ACC112 (cell line): ENCODE results near the gene TMTC3.
"Not testable (repeated sequence)": the region's sequence is repeated elsewhere in the genome, so short reads cannot be mapped to it uniquely, and the experiment has no call there.

Experiments used
- H2AFZ ChIP-seq: fragments of 200-600 bp; sonication (generic); one replicate; pipeline ENCODE4 v1.6.0; 2017; ENCODE audit warnings: antibody characterized with exemption, low read length; ENCODE audit not compliant: unreplicated experiment
- H3K27ac ChIP-seq: fragments of 200-600 bp; sonication (generic); 2 replicates; pipeline ENCODE4 v1.5.1; 2014; ENCODE audit warnings: low read depth, mild to moderate bottlenecking, antibody characterized with exemption, low read length, moderate library complexity
- H3K27me3 ChIP-seq: fragments of 200-600 bp; sonication (generic); 2 replicates; pipeline ENCODE4 v1.6.1; 2014; ENCODE audit warnings: mild to moderate bottlenecking, antibody characterized with exemption, low read length, moderate library complexity, mixed read lengths; ENCODE audit not compliant: insufficient read depth
- H3K36me3 ChIP-seq: fragments of 200-600 bp; sonication (generic); 2 replicates; pipeline ENCODE4 v1.6.1; 2016; ENCODE audit warnings: mild to moderate bottlenecking, antibody characterized with exemption, low read length, moderate library complexity, mixed read lengths; ENCODE audit not compliant: insufficient read depth
- H3K4me1 ChIP-seq: fragments of 200-600 bp; sonication (generic); one replicate; pipeline ENCODE4 v1.6.1; 2016; ENCODE audit warnings: low read length, mixed read lengths; ENCODE audit not compliant: insufficient read depth, unreplicated experiment, control insufficient read depth
- H3K4me3 ChIP-seq: fragments of 200-600 bp; sonication (generic); 2 replicates; pipeline ENCODE4 v1.5.1; 2014; ENCODE audit warnings: mild to moderate bottlenecking, low read depth, low read length
- H3K79me2 ChIP-seq: fragments of 200-600 bp; sonication (generic); one replicate; pipeline ENCODE4 v1.6.0; 2016; ENCODE audit warnings: low read length; ENCODE audit not compliant: control insufficient read depth, unreplicated experiment, insufficient read depth

Gene TMTC3

DNA sequence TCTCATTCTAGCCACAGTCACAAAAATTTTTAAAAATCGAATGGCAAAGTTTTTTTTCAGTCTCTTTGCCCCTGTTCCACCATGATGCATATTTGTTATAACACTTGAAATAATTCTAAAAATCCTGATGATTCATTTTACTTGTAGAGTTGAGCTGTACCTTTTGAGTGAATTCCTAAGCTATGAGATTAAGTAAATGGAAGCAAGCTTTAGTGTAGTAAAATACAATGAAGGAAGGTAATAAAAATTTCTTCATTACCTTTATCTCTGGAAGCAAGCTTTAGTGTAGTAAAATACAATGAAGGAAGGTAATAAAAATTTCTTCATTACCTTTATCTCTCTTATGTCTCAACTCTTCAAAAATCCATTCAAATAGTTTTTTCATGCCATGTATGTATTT lies 46.1 kb downstream of the TMTC3 start:
- H2AFZ ChIP-seq, result no peak overlapping the region
- H3K79me2 ChIP-seq, result no peaks in the 10 kb centered on the region
- H3K27ac ChIP-seq, result peak overlapping the region; percentile 33; the same call in 1 of the 2 replicates
- peaks cover 18% of the 10 kb centered on the region for H3K4me1 ChIP-seq
- no peak overlapping the region for H3K4me3 ChIP-seq
- H3K36me3 ChIP-seq, result peaks cover 15% of the 10 kb centered on the region
- H3K27me3 ChIP-seq, result no peaks in the 10 kb centered on the region

DNA sequence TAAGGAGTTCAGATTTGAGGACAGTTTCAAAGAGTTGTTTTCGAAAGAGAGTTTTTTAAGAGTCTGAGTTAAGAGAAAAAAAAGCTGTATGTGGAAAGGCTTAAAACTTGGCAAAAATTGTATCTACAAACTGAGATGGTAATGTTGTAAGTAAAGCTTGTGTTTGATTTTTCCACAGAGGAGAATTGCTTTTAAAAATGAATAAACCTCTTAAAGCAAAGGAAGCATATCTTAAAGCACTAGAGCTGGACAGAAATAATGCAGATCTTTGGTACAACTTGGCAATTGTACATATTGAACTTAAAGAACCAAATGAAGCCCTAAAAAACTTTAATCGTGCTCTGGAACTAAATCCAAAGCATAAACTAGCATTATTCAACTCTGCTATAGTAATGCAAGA lies 50.3 kb downstream of the TMTC3 start:
- peaks cover 30% of the 10 kb centered on the region for H3K36me3 ChIP-seq
- H2AFZ ChIP-seq, result no peak overlapping the region

DNA sequence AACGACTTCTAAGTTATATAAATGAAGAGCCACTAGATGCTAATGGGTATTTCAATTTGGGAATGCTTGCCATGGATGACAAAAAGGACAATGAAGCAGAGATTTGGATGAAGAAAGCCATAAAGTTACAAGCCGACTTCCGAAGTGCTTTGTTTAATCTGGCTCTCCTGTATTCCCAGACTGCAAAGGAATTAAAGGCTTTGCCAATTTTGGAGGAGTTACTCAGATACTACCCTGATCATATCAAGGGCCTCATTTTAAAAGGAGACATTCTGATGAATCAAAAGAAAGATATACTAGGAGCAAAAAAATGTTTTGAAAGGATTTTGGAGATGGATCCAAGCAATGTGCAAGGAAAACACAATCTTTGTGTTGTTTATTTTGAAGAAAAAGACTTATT lies 52.8 kb downstream of the TMTC3 start:
- no peak overlapping the region for H3K27ac ChIP-seq
- no peak overlapping the region for H2AFZ ChIP-seq
- no peak overlapping the region for H3K4me3 ChIP-seq
- H3K4me1 ChIP-seq, result no peaks in the 10 kb centered on the region
- no peaks in the 10 kb centered on the region for H3K79me2 ChIP-seq
- no peaks in the 10 kb centered on the region for H3K27me3 ChIP-seq
- peaks cover 30% of the 10 kb centered on the region for H3K36me3 ChIP-seq

More for the DNA sequence above, 50.3 kb downstream of the TMTC3 start:
- Histone ChIP-seq H3K27me3 (no peaks in the 10 kb centered on the region), H3K27ac (no peak overlapping the region), H3K4me1 (peaks cover 12% of the 10 kb centered on the region), H3K4me3 (no peak overlapping the region), H3K79me2 (no peaks in the 10 kb centered on the region)

DNA sequence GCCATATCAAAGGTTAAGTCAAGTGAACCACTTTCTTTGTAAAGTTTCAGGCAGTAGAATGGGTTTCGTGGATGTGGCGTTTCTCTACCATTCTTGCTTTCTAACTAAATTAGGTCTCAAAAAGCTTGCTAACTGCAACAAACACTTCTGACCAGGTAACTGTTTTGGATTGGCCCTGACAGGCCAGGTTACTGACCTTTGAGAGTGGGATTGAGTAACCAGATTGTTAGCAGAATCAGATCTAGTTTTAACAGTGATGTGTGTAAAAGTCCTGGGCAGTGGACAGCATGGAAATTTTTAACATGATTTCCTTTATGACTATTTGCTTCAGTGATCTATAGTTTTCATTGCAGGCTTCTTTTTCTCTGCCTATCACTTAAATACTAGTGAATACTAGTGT lies 57.9 kb downstream of the TMTC3 start:
- Histone ChIP-seq H3K27me3 (no peaks in the 10 kb centered on the region), H3K79me2 (no peaks in the 10 kb centered on the region)

DNA sequence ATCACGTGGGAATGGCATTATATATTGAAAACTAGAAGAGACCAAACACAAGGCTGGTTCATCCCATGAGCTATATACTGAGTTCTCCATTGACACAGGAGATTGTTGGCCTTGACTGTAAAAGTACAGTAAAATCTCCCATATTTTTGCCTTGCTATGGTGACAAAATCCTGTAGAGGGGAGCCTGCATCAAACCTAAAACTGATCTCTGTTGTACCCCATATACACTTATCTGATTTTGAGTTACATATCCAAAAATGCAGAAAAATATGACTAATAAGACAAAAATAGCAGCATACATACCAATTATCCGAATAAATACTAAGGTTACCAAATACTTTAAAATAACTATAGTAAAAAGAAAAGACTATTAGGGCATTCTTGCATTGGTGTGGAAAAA lies 60.4 kb downstream of the TMTC3 start:
- Histone ChIP-seq H3K27me3 (no peaks in the 10 kb centered on the region), H3K4me3 (no peak overlapping the region), H3K27ac (no peak overlapping the region), H3K4me1 (peaks cover 16% of the 10 kb centered on the region), H3K36me3 (no peaks in the 10 kb centered on the region), H2AFZ (no peak overlapping the region), H3K79me2 (no peaks in the 10 kb centered on the region)

More for the DNA sequence above, 57.9 kb downstream of the TMTC3 start:
- H3K36me3 ChIP-seq, result peaks cover 14% of the 10 kb centered on the region
- no peak overlapping the region for H3K27ac ChIP-seq
- peaks cover 3% of the 10 kb centered on the region for H3K4me1 ChIP-seq
- H3K4me3 ChIP-seq, result no peak overlapping the region
- no peak overlapping the region for H2AFZ ChIP-seq

DNA sequence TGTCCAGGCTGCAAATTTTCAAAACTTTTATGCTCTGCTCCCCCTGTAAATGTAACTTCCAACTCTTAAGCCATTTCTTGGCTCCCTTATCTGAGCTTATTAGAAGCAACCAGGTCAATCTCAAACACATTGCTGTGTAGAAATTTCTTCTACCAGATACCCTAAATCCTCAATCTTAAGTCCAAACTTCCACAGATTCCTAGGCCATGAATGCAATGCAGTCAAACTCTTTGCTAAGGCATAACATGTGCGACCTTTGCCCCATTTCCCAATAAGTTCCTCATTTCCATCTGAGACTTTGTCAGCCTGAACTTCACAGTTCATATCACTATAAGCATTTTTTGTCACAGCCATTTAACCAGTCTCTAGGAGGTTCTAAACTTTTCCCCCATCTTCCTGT lies 64.5 kb downstream of the TMTC3 start:
- H3K4me3 ChIP-seq, result no peak overlapping the region
- peaks cover 30% of the 10 kb centered on the region for H3K4me1 ChIP-seq
- peak overlapping the region; percentile 88 for H3K27ac ChIP-seq
- no peaks in the 10 kb centered on the region for H3K27me3 ChIP-seq
- H2AFZ ChIP-seq, result no peak overlapping the region
- no peaks in the 10 kb centered on the region for H3K79me2 ChIP-seq
- H3K36me3 ChIP-seq, result 0 out of 2 replicates have a peak, but pooled peaks cover 4% of the 10 kb centered on the region

DNA sequence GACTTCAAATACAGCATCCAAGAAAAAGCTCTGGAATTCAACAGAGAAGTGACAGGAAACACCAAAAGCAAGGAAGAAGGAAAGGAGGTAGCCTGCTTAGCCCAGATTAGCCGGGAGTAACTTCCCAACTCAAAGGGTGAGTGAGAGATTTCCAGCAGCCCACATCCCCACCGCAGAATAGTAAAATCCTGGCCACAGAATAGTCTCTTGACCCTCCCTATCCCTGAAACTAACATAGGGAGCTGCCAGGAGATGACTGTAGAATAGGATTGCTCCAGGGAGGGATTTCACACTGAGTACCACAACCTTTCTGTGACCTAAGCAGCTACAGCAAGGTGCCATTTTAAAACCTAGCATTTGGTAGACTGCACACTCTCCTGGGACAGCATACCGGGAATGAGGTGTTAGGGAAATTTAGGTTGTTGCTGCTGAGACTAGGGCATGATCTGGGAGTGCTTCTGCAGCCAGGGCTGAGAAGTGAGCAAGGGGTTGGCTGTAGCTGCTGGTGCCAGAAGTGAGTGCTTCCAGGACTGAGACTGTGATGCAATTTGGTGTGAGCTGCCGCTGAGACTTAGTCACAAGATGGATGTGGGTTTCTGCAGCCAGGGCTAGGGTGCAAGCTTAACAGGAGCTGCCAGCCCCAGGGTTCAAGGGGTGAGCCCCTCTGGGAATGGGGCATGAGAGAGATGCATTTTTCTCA lies 66.0 kb downstream of the TMTC3 start:
- Histone ChIP-seq H3K36me3 (peaks cover 6% of the 10 kb centered on the region; the same call in 1 of the 2 replicates), H3K4me1 (peaks cover 26% of the 10 kb centered on the region), H2AFZ (no peak overlapping the region), H3K27ac (peak overlapping the region; percentile 88), H3K79me2 (no peaks in the 10 kb centered on the region), H3K27me3 (no peaks in the 10 kb centered on the region), H3K4me3 (no peak overlapping the region)

DNA sequence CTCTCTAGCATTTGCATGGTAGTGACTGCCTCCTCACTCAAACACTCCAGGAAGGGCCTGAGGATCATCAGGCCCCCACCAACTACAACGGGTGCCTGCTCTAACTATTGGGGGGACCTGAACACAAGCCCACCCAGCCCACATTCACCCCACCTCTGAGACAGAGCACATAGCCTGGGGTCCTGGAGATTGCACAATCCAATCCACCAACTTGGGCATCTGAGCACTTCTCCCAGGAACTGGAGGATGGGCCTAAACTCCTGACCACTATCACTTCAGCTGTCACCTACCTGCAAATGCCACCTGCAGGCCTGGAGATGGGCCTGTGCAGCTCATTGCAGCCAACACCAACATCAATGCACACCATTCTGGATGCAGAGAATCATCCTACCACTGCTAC lies 66.6 kb downstream of the TMTC3 start:
- Histone ChIP-seq H3K79me2 (no peaks in the 10 kb centered on the region), H2AFZ (no peak overlapping the region), H3K4me1 (peaks cover 26% of the 10 kb centered on the region), H3K4me3 (no peak overlapping the region), H3K27ac (peak overlapping the region; percentile 58; the same call in 1 of the 2 replicates), H3K27me3 (no peaks in the 10 kb centered on the region), H3K36me3 (peaks cover 9% of the 10 kb centered on the region; the same call in 1 of the 2 replicates)

DNA sequence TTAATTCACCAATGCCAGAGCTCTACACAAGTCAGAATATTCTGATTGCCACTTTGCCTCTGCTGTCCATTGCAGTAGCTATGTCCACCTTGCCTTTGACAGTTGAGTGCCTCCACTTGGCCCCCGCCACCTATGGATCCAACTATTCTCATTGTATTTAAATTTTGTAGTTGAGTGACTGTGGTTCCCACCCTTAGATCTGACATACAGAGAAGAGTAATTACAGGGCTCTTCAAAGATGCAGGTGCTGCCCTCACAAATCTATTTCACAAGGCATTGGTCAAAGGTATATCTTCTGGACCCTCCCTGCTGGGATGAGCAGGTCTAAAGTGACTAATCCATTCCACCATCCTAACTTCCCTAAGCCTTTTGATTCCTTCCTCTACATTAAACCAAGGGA lies 68.2 kb downstream of the TMTC3 start:
- H3K36me3 ChIP-seq, H3K27me3 ChIP-seq, H2AFZ ChIP-seq, H3K27ac ChIP-seq, H3K79me2 ChIP-seq, H3K4me3 ChIP-seq: not testable (repeated sequence)
- peaks cover 26% of the 10 kb centered on the region for H3K4me1 ChIP-seq

DNA sequence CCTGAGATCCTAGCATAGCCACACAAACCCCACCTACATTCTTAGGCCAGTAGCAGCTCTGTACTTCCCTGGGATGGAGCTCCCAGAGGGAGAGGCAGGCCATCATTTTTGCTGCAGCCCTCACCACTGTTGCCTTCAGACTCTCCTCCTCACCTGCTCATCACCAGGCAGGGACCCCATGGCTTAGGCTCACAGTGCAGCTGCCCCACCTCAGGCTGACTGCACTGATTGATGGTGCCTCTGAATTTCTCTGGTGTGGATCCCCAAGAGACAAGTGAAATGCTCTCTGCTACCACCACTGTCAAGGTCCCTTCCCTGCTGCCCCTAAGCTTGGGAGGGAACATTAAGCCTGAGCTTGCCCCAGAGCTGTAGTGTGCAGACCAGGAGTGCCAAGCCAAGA lies 76.2 kb downstream of the TMTC3 start:
- Histone ChIP-seq H3K4me1 (no peaks in the 10 kb centered on the region), H3K27ac (no peak overlapping the region), H3K36me3 (peaks cover 1% of the 10 kb centered on the region; the same call in 1 of the 2 replicates), H3K79me2 (no peaks in the 10 kb centered on the region), H3K4me3 (no peak overlapping the region), H2AFZ (no peak overlapping the region), H3K27me3 (no peaks in the 10 kb centered on the region)

DNA sequence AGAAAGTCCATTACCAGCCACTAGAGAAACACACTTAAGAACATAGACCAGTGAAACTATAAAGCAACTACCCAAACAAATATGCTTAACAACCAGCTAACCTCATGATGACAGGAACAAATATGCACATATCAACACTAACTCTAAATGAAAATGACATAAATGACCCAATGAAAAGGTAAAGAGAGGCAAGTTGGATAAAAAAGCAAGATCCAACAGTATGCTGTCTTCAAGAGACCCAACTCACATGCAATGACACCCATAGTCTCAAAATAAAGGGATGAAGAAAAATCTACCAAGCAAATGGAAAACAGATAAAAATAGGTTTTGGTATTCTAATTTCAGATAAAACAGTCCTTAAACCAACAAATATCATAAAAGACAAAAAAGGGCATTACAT lies 77.8 kb downstream of the TMTC3 start:
- H3K4me3 ChIP-seq, result no peak overlapping the region

More for the DNA sequence above, 77.8 kb downstream of the TMTC3 start:
- Histone ChIP-seq H3K79me2 (no peaks in the 10 kb centered on the region), H3K4me1 (no peaks in the 10 kb centered on the region), H2AFZ (no peak overlapping the region), H3K27ac (no peak overlapping the region), H3K27me3 (no peaks in the 10 kb centered on the region), H3K36me3 (no peaks in the 10 kb centered on the region)
